Body of pancreas (tissue), 4 donors: ENCODE data around the gene ARG2.

Experiments
- POLR2A ChIP-seq, 3 donors: fragments of 450-650 bp; IDR thresholded peaks; one replicate each; pipeline ENCODE4 v1.6.1; 2016; ENCODE audit warnings: antibody characterized with exemption in 3 of 3, mild to moderate bottlenecking in 2 of 3
- TF ChIP-seq, protein P1 (sequence below), 7 experiments: fragments of 450-650 bp in 4 of 7; fragments of 200-600 bp in 3 of 7; sonication (generic) in 3 of 7; IDR thresholded peaks; one replicate each; pipeline ENCODE4 v1.5.1; 2016 to 2019; ENCODE audit warnings: antibody characterized with exemption in 7 of 7

DNA sequence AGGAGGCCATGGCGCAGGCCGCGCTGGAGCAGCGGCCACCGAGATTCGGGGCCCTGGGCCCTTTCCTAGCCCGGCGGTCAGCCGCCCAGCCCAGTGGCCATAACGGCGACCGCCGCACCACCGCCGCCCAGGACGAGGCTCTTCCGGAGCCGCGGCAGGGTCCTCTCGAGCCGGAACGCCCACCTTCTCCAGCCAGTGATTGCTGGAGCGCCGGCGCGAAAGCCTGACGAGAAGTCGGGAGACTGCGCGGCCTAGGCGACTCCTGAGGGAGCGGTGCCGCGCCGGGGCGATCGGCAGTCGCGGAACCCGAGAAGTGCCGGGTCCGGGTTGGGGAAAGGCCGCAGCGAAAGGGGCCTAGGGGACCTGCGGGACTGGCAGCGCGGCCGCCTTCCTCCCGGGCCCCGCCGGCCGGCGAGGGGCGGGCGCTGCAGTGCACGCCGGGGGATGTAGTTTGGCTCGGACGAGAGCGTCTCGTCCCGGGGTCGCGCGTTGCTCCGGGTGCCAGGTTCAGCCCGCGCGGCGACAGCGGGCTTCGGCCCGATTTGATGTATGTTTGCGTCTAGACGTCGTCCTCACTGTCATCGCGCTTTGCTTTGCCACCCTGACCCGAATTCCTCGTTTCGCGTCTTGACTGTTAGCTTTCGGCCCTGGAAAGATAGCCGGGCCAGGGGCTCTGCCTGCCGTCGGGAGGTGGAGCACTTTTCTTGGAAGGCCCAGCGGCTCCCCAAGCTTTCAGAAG is 54.9 kb downstream of the ARG2 start, which contains the start of gene VTI1B:
- TF ChIP-seq, protein P1, sequence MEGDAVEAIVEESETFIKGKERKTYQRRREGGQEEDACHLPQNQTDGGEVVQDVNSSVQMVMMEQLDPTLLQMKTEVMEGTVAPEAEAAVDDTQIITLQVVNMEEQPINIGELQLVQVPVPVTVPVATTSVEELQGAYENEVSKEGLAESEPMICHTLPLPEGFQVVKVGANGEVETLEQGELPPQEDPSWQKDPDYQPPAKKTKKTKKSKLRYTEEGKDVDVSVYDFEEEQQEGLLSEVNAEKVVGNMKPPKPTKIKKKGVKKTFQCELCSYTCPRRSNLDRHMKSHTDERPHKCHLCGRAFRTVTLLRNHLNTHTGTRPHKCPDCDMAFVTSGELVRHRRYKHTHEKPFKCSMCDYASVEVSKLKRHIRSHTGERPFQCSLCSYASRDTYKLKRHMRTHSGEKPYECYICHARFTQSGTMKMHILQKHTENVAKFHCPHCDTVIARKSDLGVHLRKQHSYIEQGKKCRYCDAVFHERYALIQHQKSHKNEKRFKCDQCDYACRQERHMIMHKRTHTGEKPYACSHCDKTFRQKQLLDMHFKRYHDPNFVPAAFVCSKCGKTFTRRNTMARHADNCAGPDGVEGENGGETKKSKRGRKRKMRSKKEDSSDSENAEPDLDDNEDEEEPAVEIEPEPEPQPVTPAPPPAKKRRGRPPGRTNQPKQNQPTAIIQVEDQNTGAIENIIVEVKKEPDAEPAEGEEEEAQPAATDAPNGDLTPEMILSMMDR (IDR thresholded peaks at IDR 0.05): no peak
- peak; percentile 47 to 85 (median 78) for TF ChIP-seq POLR2A (IDR thresholded peaks at IDR 0.05)
